Brain microvascular endothelial cell (primary cell): ENCODE results near the gene SH3PXD2B.

ENCODE experiments used
- DNase-seq: peaks from one replicate; pipeline ENCODE4 v3.0.0-alpha.2; 2020
- H3K27ac ChIP-seq: fragments of 250-450 bp; sonication (Bioruptor Pico); 2 replicates; pipeline ENCODE4 v1.5.1; 2020; ENCODE audit warnings: mild to moderate bottlenecking, moderate library complexity
- H3K27me3 ChIP-seq: fragments of 250-450 bp; sonication (Bioruptor Pico); replicated peaks from 2 replicates; pipeline ENCODE4 v1.5.1; 2020; ENCODE audit warnings: mild to moderate bottlenecking
- H3K36me3 ChIP-seq: fragments of 250-450 bp; sonication (Bioruptor Pico); replicated peaks from 2 replicates; pipeline ENCODE4 v1.5.1; 2020; ENCODE audit warnings: mild to moderate bottlenecking
- H3K4me3 ChIP-seq: 2 replicates; pipeline ENCODE4 v1.5.1; 2011; ENCODE audit warnings: low read depth, mild to moderate bottlenecking, control low read depth, low read length, moderate library complexity
- CTCF ChIP-seq: IDR thresholded peaks from 2 replicates; pipeline ENCODE4 v1.5.1; 2011; ENCODE audit warnings: low read depth, mild to moderate bottlenecking, moderate library complexity, low read length, control low read depth, inconsistent platforms; ENCODE audit errors: missing control alignments
- in situ Hi-C: cut with HindIII; loops from 2 replicates; pipeline ENCODE4 v1.10.0; 2017; ENCODE audit warnings: low sequenced_read_pairs, low pct_ligation_motif_present

The SH3PXD2B gene

GRCh38 chr5:172362755-172363154, 91.6 kb downstream of the SH3PXD2B start:
- H3K27ac ChIP-seq, result no peak overlapping the region
- H3K36me3 ChIP-seq, result peaks cover 21% of the 10 kb centered on the region
- DNase-seq, result no peak
- no peak overlapping the region for H3K4me3 ChIP-seq
- no peak for TF ChIP-seq CTCF
- in situ Hi-C loops, result no loop called here
- no peaks in the 10 kb centered on the region for H3K27me3 ChIP-seq

- Histone ChIP-seq H3K27me3 (no peaks in the 10 kb centered on the region), H3K27ac (peak overlapping the region; percentile 91), H3K36me3 (peaks cover 25% of the 10 kb centered on the region), H3K4me3 (no peak overlapping the region)
- in situ Hi-C loops, result no loop called here
- DNase-seq, result peak; percentile 99
- no peak for TF ChIP-seq CTCF
Observed at GRCh38 chr5:172361566-172362238, 92.6 kb downstream of the SH3PXD2B start.

GRCh38 chr5:172358345-172358744, 96.0 kb downstream of the SH3PXD2B start:
- no peak for TF ChIP-seq CTCF
- in situ Hi-C loops, result no loop called here
- Histone ChIP-seq H3K27me3 (no peaks in the 10 kb centered on the region), H3K36me3 (peaks cover 44% of the 10 kb centered on the region), H3K27ac (no peak overlapping the region), H3K4me3 (no peak overlapping the region)
- no peak for DNase-seq

GRCh38 chr5:172356527-172356926, 97.8 kb downstream of the SH3PXD2B start:
- in situ Hi-C loops, result no loop called here
- H3K36me3 ChIP-seq, result peaks cover 50% of the 10 kb centered on the region
- no peak overlapping the region for H3K27ac ChIP-seq
- no peak for TF ChIP-seq CTCF
- H3K4me3 ChIP-seq, result no peak overlapping the region
- no peak for DNase-seq
- H3K27me3 ChIP-seq, result no peaks in the 10 kb centered on the region

- Histone ChIP-seq H3K27me3 (no peaks in the 10 kb centered on the region), H3K36me3 (peaks cover 54% of the 10 kb centered on the region), H3K4me3 (no peak overlapping the region), H3K27ac (no peak overlapping the region)
- no peak for TF ChIP-seq CTCF
- no peak for DNase-seq
- in situ Hi-C loops, result no loop called here
Observed at GRCh38 chr5:172356047-172356446, 98.3 kb downstream of the SH3PXD2B start.

- no peak overlapping the region for H3K4me3 ChIP-seq
- no peak for TF ChIP-seq CTCF
- H3K27me3 ChIP-seq, result no peaks in the 10 kb centered on the region
- DNase-seq, result no peak
- no peak overlapping the region for H3K27ac ChIP-seq
- in situ Hi-C loops, result no loop called here
- peaks cover 70% of the 10 kb centered on the region for H3K36me3 ChIP-seq
Observed at GRCh38 chr5:172353846-172354245, 100.5 kb downstream of the SH3PXD2B start.
